CD4-positive, alpha-beta T cell treated with Interleukin-21 for 1 hour (primary cell): ENCODE results near the gene ELMO1.
"Not testable (repeated sequence)": the region's sequence is repeated elsewhere in the genome, so short reads cannot be mapped to it uniquely, and the experiment has no call there.

ENCODE experiments used
- DNase-seq: peaks from one replicate; pipeline ENCODE4 v3.0.0-alpha.2; 2020

Gene ELMO1

GRCh38 chr7:36994456-36995112 is 454.1 kb downstream of the ELMO1 start:
- DNase-seq = no peak

GRCh38 chr7:36986948-36987724 is 461.5 kb downstream of the ELMO1 start:
- DNase-seq = peak; percentile 60

GRCh38 chr7:36986511-36986933 is 462.1 kb downstream of the ELMO1 start:
- no peak for DNase-seq

GRCh38 chr7:36985866-36986400 is 462.7 kb downstream of the ELMO1 start:
- no peak for DNase-seq

GRCh38 chr7:36985316-36985715 is 463.3 kb downstream of the ELMO1 start:
- no peak for DNase-seq

GRCh38 chr7:36984710-36985312 is 463.9 kb downstream of the ELMO1 start:
- DNase-seq = no peak

GRCh38 chr7:36984041-36984521 is 464.6 kb downstream of the ELMO1 start:
- DNase-seq = no peak

- no peak for DNase-seq
These were observed 465.9 kb downstream of the ELMO1 start for GRCh38 chr7:36982766-36983165.

- DNase-seq = no peak
These were observed 468.8 kb downstream of the ELMO1 start for GRCh38 chr7:36979810-36980248.

- no peak for DNase-seq
These were observed 470.2 kb downstream of the ELMO1 start for GRCh38 chr7:36978461-36978860.

- no peak for DNase-seq
These were observed 470.8 kb downstream of the ELMO1 start for GRCh38 chr7:36977878-36978277.

- DNase-seq = not testable (repeated sequence)
These were observed 475.1 kb downstream of the ELMO1 start for GRCh38 chr7:36973534-36973933.

- DNase-seq = no peak
These were observed 476.5 kb downstream of the ELMO1 start for GRCh38 chr7:36972140-36972518.

GRCh38 chr7:36971515-36972139 is 477.0 kb downstream of the ELMO1 start:
- no peak for DNase-seq

GRCh38 chr7:36970551-36971514 is 477.8 kb downstream of the ELMO1 start:
- no peak for DNase-seq

- DNase-seq = peak; percentile 49
These were observed 479.3 kb downstream of the ELMO1 start for GRCh38 chr7:36969376-36969775.

GRCh38 chr7:36967387-36967786 is 481.3 kb downstream of the ELMO1 start:
- DNase-seq = no peak

GRCh38 chr7:36966636-36967035 is 482.0 kb downstream of the ELMO1 start:
- no peak for DNase-seq

GRCh38 chr7:36966039-36966438 is 482.6 kb downstream of the ELMO1 start:
- DNase-seq = no peak

GRCh38 chr7:36965625-36966024 is 483.0 kb downstream of the ELMO1 start:
- no peak for DNase-seq

- no peak for DNase-seq
These were observed 484.4 kb downstream of the ELMO1 start for GRCh38 chr7:36964297-36964696.

GRCh38 chr7:36962367-36962766 is 486.3 kb downstream of the ELMO1 start:
- DNase-seq = no peak
